Activated T-helper 2 cell treated with anti-CD3 and anti-CD28 coated beads, Interferon-gamma antibody, Interleukin-2, Interleukin-4, amounts not matched to agents 10 μg/mL and 5 μg/mL and 100 μg/mL, durations not matched to agents 14 hours and 24 hours and 36 hours (primary cell): ENCODE measurements around the gene NAP1L4. TPM values are rescaled to one million over a fixed set of nuclear protein-coding genes. Genes with fewer than 3 reads are reported as not detected.

Experiments used
- DNase-seq: peaks from one replicate; pipeline ENCODE4 v3.0.0; 2021; ENCODE audit warnings: low spot score
- H3K27ac Mint-ChIP-seq: one replicate; pipeline ENCODE4 v1.8.0; 2021; ENCODE audit warnings: mixed read lengths
- H3K27me3 Mint-ChIP-seq: one replicate; pipeline ENCODE4 v1.8.0; 2021; ENCODE audit warnings: low read depth, mixed read lengths
- H3K36me3 Mint-ChIP-seq: one replicate; pipeline ENCODE4 v1.8.0; 2021; ENCODE audit warnings: low read depth, mixed read lengths
- H3K4me1 Mint-ChIP-seq: one replicate; pipeline ENCODE4 v1.8.0; 2021; ENCODE audit warnings: low read depth, mixed read lengths
- H3K4me3 Mint-ChIP-seq: one replicate; pipeline ENCODE4 v1.8.0; 2021; ENCODE audit warnings: low read depth, mild to moderate bottlenecking, moderate library complexity, mixed read lengths
- H3K9me3 Mint-ChIP-seq: one replicate; pipeline ENCODE4 v1.8.0; 2021; ENCODE audit warnings: mixed read lengths
- intact Hi-C: fragments of 100-400 bp; cut with micrococcal nuclease; formaldehyde crosslinking; loops from one replicate; pipeline ENCODE4 v1.15.1; 2023
- total RNA-seq: library from RNA; stranded (reverse); gene quantifications from 2 replicates; pipeline ENCODE4 v1.2.3, GENCODE V29; 2022

The NAP1L4 gene
- total RNA-seq, 1 donor from 2014 or later, result 267 TPM

DNA sequence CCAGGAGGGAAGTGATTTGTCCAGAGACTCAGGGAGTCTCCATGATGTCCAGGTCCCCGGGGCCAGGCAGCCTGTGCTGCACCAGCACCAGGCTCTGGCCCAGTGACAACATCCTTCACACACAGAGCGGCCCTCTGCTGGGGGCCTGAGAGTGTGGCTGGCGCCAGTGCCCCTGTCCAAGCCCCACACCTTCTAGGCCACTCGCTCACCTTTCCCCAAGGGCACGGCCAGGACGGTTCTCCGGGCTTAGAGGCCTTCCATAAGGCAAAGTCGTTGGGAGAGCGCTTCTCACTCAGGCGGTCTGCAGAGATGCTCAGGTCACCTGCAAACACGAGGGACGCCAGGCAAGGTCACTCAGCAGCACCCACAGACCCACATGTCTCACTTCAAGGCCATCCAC is 27.9 kb upstream of the NAP1L4 start:
- Mint-ChIP-seq H3K9me3 (no peaks in the 10 kb centered on the region), H3K4me1 (peaks cover 40% of the 10 kb centered on the region), H3K27me3 (no peaks in the 10 kb centered on the region), H3K4me3 (no peak overlapping the region), H3K27ac (no peak overlapping the region), H3K36me3 (peaks cover 73% of the 10 kb centered on the region)
- intact Hi-C loops, result no loop called here
- no peak for DNase-seq

DNA sequence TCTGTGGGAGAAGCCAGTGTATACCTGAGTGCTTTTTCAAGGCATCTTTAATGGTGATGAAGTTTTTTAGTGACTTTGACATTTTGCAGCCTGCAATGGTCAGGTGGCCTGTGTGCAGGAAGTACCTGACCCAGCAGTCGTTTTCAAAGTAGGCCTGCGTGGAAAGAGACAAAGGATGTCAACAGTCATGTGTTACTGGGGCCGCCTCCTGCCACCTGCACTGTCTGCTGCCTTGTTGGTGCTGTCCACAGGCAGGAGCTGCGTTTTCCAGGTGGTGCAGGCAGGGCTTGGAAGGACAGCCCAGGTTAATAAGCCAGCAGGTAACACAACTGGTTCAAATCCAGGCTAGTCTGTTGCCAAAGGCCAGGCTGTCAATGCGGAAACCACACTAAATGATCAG is 26.5 kb upstream of the NAP1L4 start:
- Mint-ChIP-seq H3K4me3 (no peak overlapping the region), H3K9me3 (no peaks in the 10 kb centered on the region), H3K4me1 (peaks cover 51% of the 10 kb centered on the region), H3K36me3 (peaks cover 80% of the 10 kb centered on the region), H3K27me3 (no peaks in the 10 kb centered on the region), H3K27ac (peak overlapping the region; percentile 16)
- DNase-seq, result no peak
- intact Hi-C loops, result no loop called here

DNA sequence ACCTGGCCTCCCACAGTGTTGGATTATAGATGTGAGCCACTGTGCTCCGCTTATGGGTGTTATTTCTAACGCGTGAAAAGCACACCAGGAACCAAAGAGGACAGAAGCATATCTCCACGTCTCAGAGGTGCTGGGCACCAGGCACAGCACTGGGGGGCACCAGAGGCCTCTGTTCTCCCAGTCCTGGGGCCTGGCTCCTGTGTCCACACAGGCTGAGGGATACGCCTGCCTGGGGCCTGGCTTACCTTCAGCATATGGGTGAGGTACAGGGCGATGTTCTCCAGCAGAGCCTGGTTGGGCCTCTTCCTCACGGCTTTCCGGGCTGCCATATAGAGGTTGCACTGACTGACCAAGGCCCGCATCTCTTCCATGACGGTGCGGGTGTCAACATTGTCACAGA is 24.7 kb upstream of the NAP1L4 start:
- intact Hi-C loops, result no loop called here
- Mint-ChIP-seq H3K27me3 (no peaks in the 10 kb centered on the region), H3K4me1 (peaks cover 38% of the 10 kb centered on the region), H3K9me3 (no peaks in the 10 kb centered on the region), H3K27ac (no peak overlapping the region), H3K4me3 (no peak overlapping the region), H3K36me3 (peaks cover 77% of the 10 kb centered on the region)
- no peak for DNase-seq

DNA sequence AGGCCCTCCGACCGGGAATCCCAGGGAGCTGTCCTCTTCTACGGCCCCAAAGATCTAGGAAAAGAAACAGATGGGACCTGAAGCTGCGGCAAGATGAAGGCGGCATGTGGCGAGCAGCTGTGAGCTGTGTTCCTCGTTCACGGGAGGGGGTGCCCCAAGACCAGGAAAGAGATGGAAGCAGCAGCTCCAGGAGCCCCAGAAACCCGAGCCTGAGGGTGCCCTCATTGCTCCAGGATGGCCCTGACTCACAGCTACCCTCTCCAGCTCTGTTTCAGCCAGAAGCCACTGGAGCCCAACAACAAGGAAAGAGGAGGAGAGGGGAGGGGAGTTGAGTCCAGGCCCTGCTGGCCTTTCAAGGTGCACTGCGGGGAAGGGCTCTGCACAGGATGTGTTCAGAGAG is 23.7 kb upstream of the NAP1L4 start:
- intact Hi-C loops, result no loop called here
- DNase-seq, result no peak
- peak overlapping the region; percentile 92 for H3K27ac Mint-ChIP-seq
- no peak overlapping the region for H3K4me3 Mint-ChIP-seq
- no peaks in the 10 kb centered on the region for H3K27me3 Mint-ChIP-seq
- peaks cover 83% of the 10 kb centered on the region for H3K36me3 Mint-ChIP-seq
- no peaks in the 10 kb centered on the region for H3K9me3 Mint-ChIP-seq
- peaks cover 36% of the 10 kb centered on the region for H3K4me1 Mint-ChIP-seq

DNA sequence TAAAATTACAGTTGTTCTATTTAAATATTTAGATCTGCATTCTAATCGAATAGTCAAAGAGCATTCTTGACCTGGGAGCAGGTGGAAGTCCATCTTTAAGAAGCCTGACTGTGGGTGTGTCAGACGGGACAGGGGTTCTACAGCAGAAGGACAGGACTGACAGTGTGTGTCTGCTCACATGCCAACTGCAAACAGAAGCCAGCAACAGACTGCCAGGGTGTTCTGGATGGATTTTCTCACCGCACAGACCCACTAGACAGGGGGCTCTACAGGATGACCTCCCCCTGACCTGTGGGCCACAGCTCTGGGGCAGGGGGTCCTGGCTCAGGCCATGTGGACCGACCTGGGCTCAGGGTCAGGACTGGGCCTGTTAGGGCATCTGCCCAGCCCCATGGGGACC is 22.8 kb upstream of the NAP1L4 start:
- Mint-ChIP-seq H3K4me1 (peaks cover 42% of the 10 kb centered on the region), H3K27me3 (no peaks in the 10 kb centered on the region), H3K4me3 (peak overlapping the region; percentile 52), H3K9me3 (no peaks in the 10 kb centered on the region), H3K36me3 (peaks cover 80% of the 10 kb centered on the region), H3K27ac (peak overlapping the region; percentile 92)
- no peak for DNase-seq
- intact Hi-C loops, result loop anchor here (1.0 kb wide), 1 partner anchor 23 kb away; the partner anchor contains the start of gene NAP1L4

DNA sequence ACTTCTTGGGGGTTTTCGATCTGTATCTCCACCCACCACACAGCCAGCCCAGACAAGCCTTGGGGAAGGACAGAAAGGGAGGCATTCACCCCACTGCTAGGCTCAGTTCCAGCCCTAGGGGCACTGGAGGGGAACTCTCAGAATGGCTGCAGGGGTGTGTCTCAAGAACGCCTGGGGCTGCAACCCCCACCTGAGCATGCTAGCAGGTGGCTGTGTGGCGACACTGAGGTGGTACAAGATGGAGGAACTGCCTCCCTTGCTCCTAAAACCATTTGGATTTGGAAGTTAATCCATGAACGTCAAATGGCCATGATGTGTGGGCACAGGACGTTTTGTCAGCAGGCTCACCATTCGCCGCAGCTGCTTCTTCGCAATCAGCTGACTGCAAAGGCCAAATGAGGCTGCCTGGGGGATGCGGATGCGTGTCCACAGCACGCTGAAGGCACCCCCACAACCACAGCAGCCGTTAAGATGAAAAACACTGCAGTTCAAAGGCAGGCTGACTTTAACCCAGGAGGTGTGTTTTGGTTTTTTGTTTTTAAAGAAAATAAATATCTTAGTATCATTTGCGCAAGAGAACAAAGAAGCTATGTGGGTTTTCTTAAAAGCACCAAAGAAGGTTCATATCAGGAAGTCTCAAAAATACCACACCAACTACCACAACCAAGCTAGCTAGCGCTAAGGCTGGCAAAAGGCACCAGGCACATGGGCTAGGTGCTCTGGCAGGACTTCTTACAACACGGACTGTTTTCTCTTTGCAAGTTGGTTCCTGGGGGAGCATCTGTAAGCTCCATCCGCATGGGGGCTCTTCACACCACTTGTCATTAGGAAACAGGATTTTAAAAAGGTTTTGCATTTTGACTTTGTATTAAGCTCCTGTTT is 22.2 kb upstream of the NAP1L4 start:
- DNase-seq, result peak; percentile 75
- Mint-ChIP-seq H3K36me3 (peaks cover 82% of the 10 kb centered on the region), H3K4me1 (peaks cover 46% of the 10 kb centered on the region), H3K27ac (peak overlapping the region; percentile 92), H3K27me3 (no peaks in the 10 kb centered on the region), H3K4me3 (peak overlapping the region; percentile 52), H3K9me3 (no peaks in the 10 kb centered on the region)
- intact Hi-C loops, result loop anchor here (1.0 kb wide), 1 partner anchor 22 kb away; the partner anchor contains the start of gene NAP1L4

DNA sequence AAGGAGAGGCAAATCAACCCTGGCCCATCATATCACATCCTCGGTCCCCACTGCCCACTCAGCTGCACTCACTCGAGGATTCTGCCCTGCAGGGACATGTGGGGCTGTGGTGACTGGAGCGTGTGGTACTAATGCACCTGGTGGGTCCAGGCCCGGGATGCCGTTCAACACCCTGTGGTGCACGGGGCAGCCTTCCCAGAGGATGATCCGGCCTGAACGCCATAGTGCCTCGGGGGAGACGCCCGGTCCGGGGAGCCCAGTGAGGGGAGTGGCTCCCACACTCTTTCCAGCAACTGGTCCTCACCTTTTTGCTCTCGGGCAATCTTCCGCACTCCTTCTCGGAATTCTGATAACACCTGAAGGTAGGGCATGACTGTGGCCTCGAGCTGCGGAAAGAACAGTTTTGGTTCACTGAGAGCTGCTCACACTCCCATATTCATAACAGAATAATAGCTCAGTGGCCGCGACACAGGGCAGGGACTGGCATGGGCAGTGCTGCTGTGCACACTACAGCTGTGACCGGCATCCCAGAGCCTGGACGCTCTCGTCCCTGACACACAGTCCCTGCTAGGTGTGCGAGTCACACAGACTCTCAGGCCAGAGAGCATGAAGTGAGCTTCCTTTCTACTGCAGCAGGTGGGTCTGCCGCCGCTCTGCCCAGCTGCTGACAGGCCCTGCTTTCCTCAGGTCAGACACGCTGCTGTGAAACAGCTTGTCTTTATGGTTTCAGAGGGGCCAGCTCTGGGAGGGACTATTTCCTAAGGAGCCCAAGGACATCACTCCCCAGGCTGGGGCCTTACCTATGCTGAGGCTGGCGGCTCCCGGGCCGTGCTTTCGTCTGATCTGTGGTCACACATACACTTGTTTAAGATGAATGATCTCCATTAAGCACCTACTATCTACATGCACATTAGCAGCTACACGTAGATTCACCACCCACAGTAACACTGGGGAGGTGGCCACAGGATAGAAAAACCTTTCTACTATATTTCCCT is 20.1 kb upstream of the NAP1L4 start:
- intact Hi-C loops, result no loop called here
- Mint-ChIP-seq H3K27ac (peak overlapping the region; percentile 52), H3K9me3 (no peaks in the 10 kb centered on the region), H3K36me3 (peaks cover 71% of the 10 kb centered on the region), H3K27me3 (no peaks in the 10 kb centered on the region), H3K4me3 (no peak overlapping the region), H3K4me1 (peaks cover 47% of the 10 kb centered on the region)
- no peak for DNase-seq

DNA sequence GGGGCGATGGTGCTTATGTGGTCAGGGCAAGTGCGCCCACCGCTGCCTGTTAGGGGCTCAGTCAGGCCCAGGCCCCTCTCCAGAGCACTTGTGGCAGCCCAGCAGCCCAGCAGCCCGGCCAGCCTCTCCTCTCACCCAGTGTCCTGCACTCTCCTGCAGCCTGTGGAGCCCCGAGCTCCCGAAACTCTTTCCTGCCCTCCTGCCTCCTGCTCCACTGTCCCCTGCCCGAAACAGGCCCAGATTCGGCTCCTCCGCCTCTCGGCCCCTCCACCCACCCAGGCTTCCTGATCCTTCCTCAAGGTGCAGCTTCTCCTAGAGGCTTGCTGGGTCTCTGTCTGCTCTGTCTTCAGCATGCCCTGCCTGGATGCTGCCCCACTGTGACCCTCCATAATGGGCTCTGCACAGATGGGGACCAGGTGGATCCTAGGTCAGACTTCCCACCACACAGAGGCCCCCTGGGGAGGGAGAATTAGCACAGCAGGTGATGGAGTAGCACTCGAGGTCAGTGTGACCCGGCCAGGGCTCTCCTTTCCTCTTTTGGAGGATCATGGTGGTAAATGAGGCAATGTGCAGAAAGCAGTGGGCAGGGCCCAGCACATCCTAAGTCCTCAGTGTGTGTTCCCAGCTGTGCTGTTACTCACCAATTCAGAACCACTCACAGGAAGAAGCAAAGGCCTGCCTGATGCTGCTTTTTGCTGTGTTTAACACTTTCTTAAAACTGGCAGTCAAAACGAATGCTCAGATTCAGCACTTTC is 18.6 kb upstream of the NAP1L4 start:
- no peaks in the 10 kb centered on the region for H3K9me3 Mint-ChIP-seq
- H3K36me3 Mint-ChIP-seq, result peaks cover 65% of the 10 kb centered on the region
- intact Hi-C loops, result no loop called here
- H3K4me3 Mint-ChIP-seq, result no peak overlapping the region
- peaks cover 39% of the 10 kb centered on the region for H3K4me1 Mint-ChIP-seq
- no peak for DNase-seq
- H3K27me3 Mint-ChIP-seq, result no peaks in the 10 kb centered on the region
- peak overlapping the region; percentile 90 for H3K27ac Mint-ChIP-seq

DNA sequence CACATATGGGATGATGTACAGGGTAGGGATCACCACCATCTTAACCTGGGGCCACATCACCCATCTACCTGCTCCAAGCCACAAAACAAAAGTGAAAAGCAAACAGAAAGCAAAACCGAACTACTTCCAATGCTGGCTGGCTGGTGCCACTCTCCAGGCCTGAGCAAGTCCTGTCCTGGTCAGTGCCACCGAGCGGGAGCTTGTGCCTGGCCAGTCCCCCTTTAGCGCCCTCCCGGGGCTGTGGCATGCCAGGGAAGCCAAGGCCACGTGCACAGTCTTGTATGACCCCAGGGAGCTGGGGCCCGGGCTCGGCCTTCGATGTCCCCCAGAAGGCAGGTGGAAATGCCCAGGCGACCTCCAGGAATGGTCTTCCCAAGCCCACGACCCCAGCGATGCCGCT is 17.9 kb upstream of the NAP1L4 start:
- no peaks in the 10 kb centered on the region for H3K9me3 Mint-ChIP-seq
- H3K27ac Mint-ChIP-seq, result peak overlapping the region; percentile 90
- no peak overlapping the region for H3K4me3 Mint-ChIP-seq
- H3K36me3 Mint-ChIP-seq, result peaks cover 62% of the 10 kb centered on the region
- intact Hi-C loops, result no loop called here
- peaks cover 32% of the 10 kb centered on the region for H3K4me1 Mint-ChIP-seq
- H3K27me3 Mint-ChIP-seq, result no peaks in the 10 kb centered on the region
- DNase-seq, result no peak

DNA sequence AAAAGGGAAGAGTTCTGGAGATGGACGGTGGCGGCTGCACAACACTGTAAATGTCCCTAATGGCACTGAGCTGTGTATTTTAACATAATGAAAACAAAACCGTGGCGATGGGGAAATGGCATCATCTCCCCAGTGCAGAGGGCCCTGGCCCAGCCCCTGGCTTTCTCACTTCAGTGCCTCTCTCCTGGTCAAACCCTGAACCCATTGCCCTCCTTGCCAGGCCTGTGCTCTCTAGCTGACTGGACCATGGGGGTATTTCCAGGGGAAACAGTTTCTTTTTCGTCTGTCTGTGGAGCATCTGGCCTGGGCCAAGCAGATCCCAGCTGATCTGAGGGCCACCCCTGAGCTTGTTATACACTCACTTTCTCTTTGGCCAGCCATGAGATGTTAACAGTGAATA is 17.4 kb upstream of the NAP1L4 start:
- Mint-ChIP-seq H3K9me3 (no peaks in the 10 kb centered on the region), H3K27ac (peak overlapping the region; percentile 90), H3K4me1 (peaks cover 27% of the 10 kb centered on the region), H3K4me3 (no peak overlapping the region), H3K36me3 (peaks cover 58% of the 10 kb centered on the region), H3K27me3 (no peaks in the 10 kb centered on the region)
- intact Hi-C loops, result no loop called here
- DNase-seq, result no peak

DNA sequence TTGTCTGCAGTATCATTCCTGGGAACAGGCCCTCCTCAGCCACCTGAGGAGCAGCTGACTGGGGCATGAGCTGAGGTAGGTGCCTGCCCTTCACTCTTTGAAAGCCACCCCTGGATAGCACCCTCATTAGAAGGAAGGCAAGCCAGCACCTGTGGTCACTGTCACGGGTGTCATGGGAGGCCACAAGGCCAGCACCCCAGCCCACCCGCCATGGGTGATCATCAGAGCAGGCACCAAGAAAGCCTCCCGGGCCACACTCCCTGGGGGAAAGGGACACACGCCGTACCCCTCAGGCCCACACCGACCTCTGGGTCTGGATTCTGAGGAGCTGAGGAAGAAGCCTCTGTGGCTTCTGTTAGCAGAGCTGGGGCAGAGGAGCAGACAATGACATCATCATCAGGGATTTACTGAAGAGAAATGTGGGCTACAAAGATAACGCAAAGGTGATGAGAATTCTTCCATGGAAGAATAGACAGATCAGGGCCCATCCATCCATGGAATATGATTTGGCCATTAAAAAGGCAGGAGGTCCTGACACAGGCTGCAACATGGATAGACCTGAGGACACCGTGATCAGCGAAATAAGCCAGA is 16.7 kb upstream of the NAP1L4 start:
- H3K27me3 Mint-ChIP-seq, result no peaks in the 10 kb centered on the region
- H3K9me3 Mint-ChIP-seq, result no peaks in the 10 kb centered on the region
- intact Hi-C loops, result no loop called here
- peak overlapping the region; percentile 61 for H3K27ac Mint-ChIP-seq
- H3K36me3 Mint-ChIP-seq, result peaks cover 58% of the 10 kb centered on the region
- H3K4me1 Mint-ChIP-seq, result peaks cover 22% of the 10 kb centered on the region
- no peak for DNase-seq
- no peak overlapping the region for H3K4me3 Mint-ChIP-seq

DNA sequence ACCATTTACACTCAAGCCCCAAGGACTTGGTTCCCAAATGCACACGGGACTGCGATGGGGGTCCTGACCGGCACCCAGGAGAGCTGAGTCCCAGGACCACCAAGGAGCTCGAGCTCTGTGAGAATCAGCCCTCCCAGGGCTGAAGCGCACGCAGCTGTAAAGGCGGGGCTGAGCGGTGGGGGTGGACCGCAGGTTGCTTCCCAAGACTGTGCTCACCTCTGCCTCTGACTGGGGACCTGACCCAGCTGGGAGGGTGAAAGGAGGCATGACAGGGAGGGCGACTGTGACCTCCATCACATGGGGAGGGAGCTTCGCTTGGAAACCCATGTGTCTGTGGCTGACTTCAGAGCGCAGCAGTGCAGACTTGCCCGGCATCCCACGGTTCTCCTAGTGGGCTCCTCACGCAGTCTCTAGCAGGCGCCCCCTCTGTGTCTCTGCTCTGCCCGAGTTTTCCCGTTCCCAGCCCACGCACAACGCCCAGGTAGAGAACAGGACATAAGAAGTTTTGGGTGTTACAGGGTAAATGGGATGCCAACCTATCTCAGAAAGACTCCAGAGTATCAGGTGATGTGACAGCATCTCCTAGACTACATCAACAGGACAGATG is 15.4 kb upstream of the NAP1L4 start:
- H3K27ac Mint-ChIP-seq, result no peak overlapping the region
- H3K4me3 Mint-ChIP-seq, result no peak overlapping the region

More for the DNA sequence above, 15.4 kb upstream of the NAP1L4 start:
- no peaks in the 10 kb centered on the region for H3K27me3 Mint-ChIP-seq
- DNase-seq, result no peak
- intact Hi-C loops, result no loop called here
- H3K36me3 Mint-ChIP-seq, result peaks cover 63% of the 10 kb centered on the region
- H3K9me3 Mint-ChIP-seq, result no peaks in the 10 kb centered on the region
- peaks cover 18% of the 10 kb centered on the region for H3K4me1 Mint-ChIP-seq
